HepG2 (cell line): ENCODE data around the gene MND1.

Source experiments
- ETV6 ChIP-seq: sonication (generic); formaldehyde crosslinking; conservative IDR thresholded peaks from 2 replicates; pipeline ENCODE4 v1.4.0; 2020; ENCODE audit warnings: missing genetic modification reagents
- GABPB1 ChIP-seq: IDR thresholded peaks from 2 replicates; pipeline ENCODE4 v1.6.1; 2016; ENCODE audit warnings: mild to moderate bottlenecking, missing genetic modification reagents, moderate library complexity, missing compliant biosample characterization
- MXI1 ChIP-seq: IDR thresholded peaks from 3 replicates; pipeline ENCODE4 v1.6.1; 2012; ENCODE audit warnings: low read depth, low read length, inconsistent platforms, borderline replicate concordance
- PCBP2 ChIP-seq: fragments of 200-400 bp; formaldehyde crosslinking; optimal IDR thresholded peaks from 2 replicates; pipeline ENCODE3; 2018; ENCODE audit warnings: low read length, low read depth; ENCODE audit not compliant: poor library complexity, severe bottlenecking
- RAD51 ChIP-seq: fragments of 450-650 bp; IDR thresholded peaks from 2 replicates; pipeline ENCODE4 v1.6.1; 2016; ENCODE audit warnings: borderline replicate concordance
- TARDBP ChIP-seq: sonication (generic); formaldehyde crosslinking; IDR thresholded peaks from 2 replicates; pipeline ENCODE4 v1.8.0; 2022; ENCODE audit warnings: mild to moderate bottlenecking, missing genetic modification reagents
- TF ChIP-seq, protein P1 (sequence below): sonication (generic); formaldehyde crosslinking; IDR thresholded peaks from 2 replicates; pipeline ENCODE4 v1.4.0; 2020; ENCODE audit warnings: missing genetic modification reagents, borderline replicate concordance
- TF ChIP-seq, protein P2 (sequence below), 2 experiments: IDR thresholded peaks; 2 replicates each; pipeline ENCODE4 v1.6.1; 2011 to 2012; ENCODE audit warnings: low read length in 2 of 2, borderline replicate concordance in 1 of 2, low read depth in 1 of 2, mild to moderate bottlenecking in 1 of 2, moderate library complexity in 1 of 2

DNA sequence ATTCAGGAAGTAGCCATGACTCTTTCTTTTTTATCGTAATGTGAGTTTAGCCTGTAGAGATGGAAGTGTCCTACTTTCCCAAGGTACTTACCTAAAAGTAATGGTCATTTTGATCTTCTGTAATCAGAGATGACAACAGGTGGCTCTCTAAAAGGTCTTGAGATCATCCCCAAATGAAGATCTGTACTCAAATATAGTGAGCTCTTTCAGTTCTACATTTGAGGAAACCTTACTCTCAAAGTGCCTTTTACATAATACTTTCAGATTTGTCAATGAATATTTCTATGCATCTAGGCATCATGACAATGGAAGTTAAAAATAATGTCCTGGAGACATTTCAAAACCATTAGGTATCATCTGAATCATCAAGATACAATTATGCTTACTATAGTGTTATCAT, 17.2 kb upstream of the MND1 start:
- TF ChIP-seq GABPB1 (CRISPR knock-in tag) (no peak), ETV6 (CRISPR knock-in tag) (no peak), TARDBP (CRISPR knock-in tag) (no peak), MXI1 (no peak), PCBP2 (no peak), RAD51 (no peak)
- TF ChIP-seq, protein P1, sequence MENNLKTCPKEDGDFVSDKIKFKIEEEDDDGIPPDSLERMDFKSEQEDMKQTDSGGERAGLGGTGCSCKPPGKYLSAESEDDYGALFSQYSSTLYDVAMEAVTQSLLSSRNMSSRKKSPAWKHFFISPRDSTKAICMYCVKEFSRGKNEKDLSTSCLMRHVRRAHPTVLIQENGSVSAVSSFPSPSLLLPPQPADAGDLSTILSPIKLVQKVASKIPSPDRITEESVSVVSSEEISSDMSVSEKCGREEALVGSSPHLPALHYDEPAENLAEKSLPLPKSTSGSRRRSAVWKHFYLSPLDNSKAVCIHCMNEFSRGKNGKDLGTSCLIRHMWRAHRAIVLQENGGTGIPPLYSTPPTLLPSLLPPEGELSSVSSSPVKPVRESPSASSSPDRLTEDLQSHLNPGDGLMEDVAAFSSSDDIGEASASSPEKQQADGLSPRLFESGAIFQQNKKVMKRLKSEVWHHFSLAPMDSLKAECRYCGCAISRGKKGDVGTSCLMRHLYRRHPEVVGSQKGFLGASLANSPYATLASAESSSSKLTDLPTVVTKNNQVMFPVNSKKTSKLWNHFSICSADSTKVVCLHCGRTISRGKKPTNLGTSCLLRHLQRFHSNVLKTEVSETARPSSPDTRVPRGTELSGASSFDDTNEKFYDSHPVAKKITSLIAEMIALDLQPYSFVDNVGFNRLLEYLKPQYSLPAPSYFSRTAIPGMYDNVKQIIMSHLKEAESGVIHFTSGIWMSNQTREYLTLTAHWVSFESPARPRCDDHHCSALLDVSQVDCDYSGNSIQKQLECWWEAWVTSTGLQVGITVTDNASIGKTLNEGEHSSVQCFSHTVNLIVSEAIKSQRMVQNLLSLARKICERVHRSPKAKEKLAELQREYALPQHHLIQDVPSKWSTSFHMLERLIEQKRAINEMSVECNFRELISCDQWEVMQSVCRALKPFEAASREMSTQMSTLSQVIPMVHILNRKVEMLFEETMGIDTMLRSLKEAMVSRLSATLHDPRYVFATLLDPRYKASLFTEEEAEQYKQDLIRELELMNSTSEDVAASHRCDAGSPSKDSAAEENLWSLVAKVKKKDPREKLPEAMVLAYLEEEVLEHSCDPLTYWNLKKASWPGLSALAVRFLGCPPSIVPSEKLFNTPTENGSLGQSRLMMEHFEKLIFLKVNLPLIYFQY: no peak
- TF ChIP-seq, protein P2, sequence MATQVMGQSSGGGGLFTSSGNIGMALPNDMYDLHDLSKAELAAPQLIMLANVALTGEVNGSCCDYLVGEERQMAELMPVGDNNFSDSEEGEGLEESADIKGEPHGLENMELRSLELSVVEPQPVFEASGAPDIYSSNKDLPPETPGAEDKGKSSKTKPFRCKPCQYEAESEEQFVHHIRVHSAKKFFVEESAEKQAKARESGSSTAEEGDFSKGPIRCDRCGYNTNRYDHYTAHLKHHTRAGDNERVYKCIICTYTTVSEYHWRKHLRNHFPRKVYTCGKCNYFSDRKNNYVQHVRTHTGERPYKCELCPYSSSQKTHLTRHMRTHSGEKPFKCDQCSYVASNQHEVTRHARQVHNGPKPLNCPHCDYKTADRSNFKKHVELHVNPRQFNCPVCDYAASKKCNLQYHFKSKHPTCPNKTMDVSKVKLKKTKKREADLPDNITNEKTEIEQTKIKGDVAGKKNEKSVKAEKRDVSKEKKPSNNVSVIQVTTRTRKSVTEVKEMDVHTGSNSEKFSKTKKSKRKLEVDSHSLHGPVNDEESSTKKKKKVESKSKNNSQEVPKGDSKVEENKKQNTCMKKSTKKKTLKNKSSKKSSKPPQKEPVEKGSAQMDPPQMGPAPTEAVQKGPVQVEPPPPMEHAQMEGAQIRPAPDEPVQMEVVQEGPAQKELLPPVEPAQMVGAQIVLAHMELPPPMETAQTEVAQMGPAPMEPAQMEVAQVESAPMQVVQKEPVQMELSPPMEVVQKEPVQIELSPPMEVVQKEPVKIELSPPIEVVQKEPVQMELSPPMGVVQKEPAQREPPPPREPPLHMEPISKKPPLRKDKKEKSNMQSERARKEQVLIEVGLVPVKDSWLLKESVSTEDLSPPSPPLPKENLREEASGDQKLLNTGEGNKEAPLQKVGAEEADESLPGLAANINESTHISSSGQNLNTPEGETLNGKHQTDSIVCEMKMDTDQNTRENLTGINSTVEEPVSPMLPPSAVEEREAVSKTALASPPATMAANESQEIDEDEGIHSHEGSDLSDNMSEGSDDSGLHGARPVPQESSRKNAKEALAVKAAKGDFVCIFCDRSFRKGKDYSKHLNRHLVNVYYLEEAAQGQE (IDR thresholded peaks at IDR 0.05; ENCODE audit: borderline replicate concordance in 1 of 2, low read depth in 1 of 2, low read length in 2 of 2): no peak
